ENCODE results near the gene ENG.

Gene ENG

GRCh38 chr9:127812011-127812410, 42.4 kb downstream of the ENG start:
- DNase-seq = no peak

- DNase-seq = no peak
These were observed 43.9 kb downstream of the ENG start for GRCh38 chr9:127810378-127811187.

GRCh38 chr9:127809540-127810377, 44.7 kb downstream of the ENG start:
- DNase-seq = no peak

- no peak for DNase-seq
These were observed 45.4 kb downstream of the ENG start for GRCh38 chr9:127809002-127809539.

GRCh38 chr9:127808347-127809001, 46.0 kb downstream of the ENG start:
- no peak for DNase-seq

GRCh38 chr9:127806871-127807270, 47.6 kb downstream of the ENG start:
- DNase-seq = no peak

- peak; percentile 44 for DNase-seq
These were observed 48.8 kb downstream of the ENG start for GRCh38 chr9:127805620-127806019.

GRCh38 chr9:127803507-127804352, 50.7 kb downstream of the ENG start:
- DNase-seq = peak; percentile 58

- DNase-seq = peak; percentile 96
These were observed 51.6 kb downstream of the ENG start, which contains the start of gene FPGS for GRCh38 chr9:127802576-127803443. Gene FPGS, plus strand, starts transcription at chr9:127802882. Its CDS starts 43 bp downstream, at chr9:127802925.

GRCh38 chr9:127801955-127802575, 52.4 kb downstream of the ENG start:
- DNase-seq = no peak

GRCh38 chr9:127796852-127797370, 57.5 kb downstream of the ENG start:
- DNase-seq = peak; percentile 39

GRCh38 chr9:127796225-127796813, 58.1 kb downstream of the ENG start:
- DNase-seq = peak; percentile 63

- no peak for DNase-seq
These were observed 60.3 kb downstream of the ENG start for GRCh38 chr9:127794001-127794791.

- no peak for DNase-seq
These were observed 61.3 kb downstream of the ENG start for GRCh38 chr9:127793093-127793708.

- DNase-seq = no peak
These were observed 61.9 kb downstream of the ENG start for GRCh38 chr9:127792417-127793031.

- DNase-seq = no peak
These were observed 63.4 kb downstream of the ENG start for GRCh38 chr9:127791085-127791484.

- DNase-seq = no peak
These were observed 64.2 kb downstream of the ENG start for GRCh38 chr9:127790094-127790855.
